WERI-Rb-1 (cell line): ENCODE measurements around the gene EEFSEC.

Source experiments
- DNase-seq: peaks from one replicate; pipeline ENCODE4 v3.0.0-alpha.2; 2020
- H3K27ac ChIP-seq: fragments of 250-450 bp; sonication (Bioruptor Pico); 2 replicates; pipeline ENCODE4 v1.5.1; 2020; ENCODE audit warnings: mild to moderate bottlenecking, moderate library complexity
- H3K27me3 ChIP-seq: fragments of 250-450 bp; sonication (Bioruptor Pico); 2 replicates; pipeline ENCODE4 v1.5.1; 2021; ENCODE audit warnings: mild to moderate bottlenecking, low read depth, moderate library complexity; ENCODE audit not compliant: insufficient read depth, severe bottlenecking
- H3K36me3 ChIP-seq: fragments of 250-450 bp; sonication (Bioruptor Pico); 2 replicates; pipeline ENCODE4 v1.5.1; 2020; ENCODE audit warnings: mild to moderate bottlenecking, moderate library complexity
- H3K4me3 ChIP-seq: 2 replicates; pipeline ENCODE4 v1.5.1; 2011; ENCODE audit warnings: low read depth, mild to moderate bottlenecking, control low read depth, low read length
- H3K9me3 ChIP-seq: fragments of 250-450 bp; sonication (Bioruptor Pico); 2 replicates; pipeline ENCODE4 v1.5.1; 2021; ENCODE audit warnings: mild to moderate bottlenecking, moderate library complexity; ENCODE audit not compliant: severe bottlenecking
- CTCF ChIP-seq: IDR thresholded peaks from 2 replicates; pipeline ENCODE4 v1.5.1; 2011; ENCODE audit warnings: low read depth, mild to moderate bottlenecking, control low read depth, inconsistent platforms, low read length

EEFSEC gene

GRCh38 chr3:128442070-128442469, 288.8 kb downstream of the EEFSEC start:
- no peak for DNase-seq
- no peak for TF ChIP-seq CTCF
- no peaks in the 10 kb centered on the region for H3K36me3 ChIP-seq
- H3K27me3 ChIP-seq, result peaks cover 19% of the 10 kb centered on the region
- no peak overlapping the region for H3K4me3 ChIP-seq
- H3K27ac ChIP-seq, result no peak overlapping the region
- H3K9me3 ChIP-seq, result no peaks in the 10 kb centered on the region

GRCh38 chr3:128442949-128443348, 289.7 kb downstream of the EEFSEC start:
- no peak for TF ChIP-seq CTCF
- H3K27me3 ChIP-seq, result peaks cover 23% of the 10 kb centered on the region

GRCh38 chr3:128443771-128444170, 290.5 kb downstream of the EEFSEC start:
- Histone ChIP-seq H3K9me3 (no peaks in the 10 kb centered on the region), H3K36me3 (no peaks in the 10 kb centered on the region), H3K27me3 (peaks cover 23% of the 10 kb centered on the region), H3K27ac (no peak overlapping the region), H3K4me3 (no peak overlapping the region)
- no peak for TF ChIP-seq CTCF
- DNase-seq, result no peak

More at GRCh38 chr3:128442949-128443348, 289.7 kb downstream of the EEFSEC start:
- no peak for DNase-seq
- Histone ChIP-seq H3K36me3 (no peaks in the 10 kb centered on the region), H3K4me3 (no peak overlapping the region), H3K27ac (no peak overlapping the region), H3K9me3 (no peaks in the 10 kb centered on the region)

GRCh38 chr3:128445357-128445756, 292.1 kb downstream of the EEFSEC start:
- Histone ChIP-seq H3K27me3 (peaks cover 11% of the 10 kb centered on the region), H3K36me3 (no peaks in the 10 kb centered on the region), H3K27ac (no peak overlapping the region), H3K9me3 (no peaks in the 10 kb centered on the region), H3K4me3 (no peak overlapping the region)
- no peak for TF ChIP-seq CTCF
- DNase-seq, result no peak

GRCh38 chr3:128446821-128447220, 293.5 kb downstream of the EEFSEC start:
- H3K4me3 ChIP-seq, result no peak overlapping the region
- no peaks in the 10 kb centered on the region for H3K9me3 ChIP-seq
- H3K36me3 ChIP-seq, result no peaks in the 10 kb centered on the region
- no peak overlapping the region for H3K27ac ChIP-seq
- TF ChIP-seq CTCF, result no peak
- DNase-seq, result no peak
- H3K27me3 ChIP-seq, result peaks cover 11% of the 10 kb centered on the region

- Histone ChIP-seq H3K4me3 (no peak overlapping the region), H3K9me3 (no peaks in the 10 kb centered on the region)
- no peak for DNase-seq
These were observed 294.3 kb downstream of the EEFSEC start for GRCh38 chr3:128447561-128448013.

More at GRCh38 chr3:128447561-128448013, 294.3 kb downstream of the EEFSEC start:
- H3K27ac ChIP-seq, result no peak overlapping the region
- no peaks in the 10 kb centered on the region for H3K36me3 ChIP-seq
- peaks cover 11% of the 10 kb centered on the region for H3K27me3 ChIP-seq
- TF ChIP-seq CTCF, result no peak
